SK-N-SH treated with all-trans-retinoic acid at 6 μM for 48 hours (cell line): ENCODE data around the gene ZNF446.

ENCODE experiments used
- ATAC-seq: fragments of 200-7000 bp; cut with Tn5 transposase; 3 replicates; pipeline ENCODE4 v1.9.1; 2020; ENCODE audit warnings: mild to moderate bottlenecking, moderate library complexity
- BACH2 ChIP-seq: fragments of 250-450 bp; sonication (Bioruptor Pico); IDR thresholded peaks from 2 replicates; pipeline ENCODE4 v1.9.0; 2021; ENCODE audit warnings: mild to moderate bottlenecking, borderline replicate concordance
- CSDC2 ChIP-seq: fragments of 250-450 bp; sonication (Bioruptor Pico); IDR thresholded peaks from 2 replicates; pipeline ENCODE4 v1.5.0; 2020; ENCODE audit warnings: mild to moderate bottlenecking, moderate library complexity
- ESRRG ChIP-seq: fragments of 250-450 bp; sonication (Bioruptor Pico); IDR thresholded peaks from 2 replicates; pipeline ENCODE4 v1.6.1; 2021; ENCODE audit warnings: mild to moderate bottlenecking
- OSR1 ChIP-seq: fragments of 250-450 bp; sonication (Bioruptor Pico); IDR thresholded peaks from 2 replicates; pipeline ENCODE4 v1.8.0; 2022; ENCODE audit warnings: moderate library complexity, mild to moderate bottlenecking, inconsistent platforms
- TOX ChIP-seq: fragments of 250-450 bp; sonication (Bioruptor Pico); IDR thresholded peaks from 2 replicates; pipeline ENCODE4 v1.8.0; 2021; ENCODE audit warnings: mild to moderate bottlenecking, moderate library complexity, borderline replicate concordance
- ZNF8 ChIP-seq: fragments of 450-650 bp; formaldehyde crosslinking; IDR thresholded peaks from 2 replicates; pipeline ENCODE4 v1.5.0; 2020; ENCODE audit warnings: mild to moderate bottlenecking, moderate library complexity
- TF ChIP-seq, protein P1 (sequence below): fragments of 250-450 bp; sonication (Bioruptor Pico); IDR thresholded peaks from 2 replicates; pipeline ENCODE4 v1.8.0; 2021; ENCODE audit warnings: low read depth, mild to moderate bottlenecking, moderate library complexity, borderline replicate concordance
- TF ChIP-seq, protein P2 (sequence below): fragments of 250-450 bp; sonication (Bioruptor Pico); IDR thresholded peaks from 2 replicates; pipeline ENCODE4 v1.8.0; 2020; ENCODE audit warnings: mild to moderate bottlenecking, moderate library complexity, borderline replicate concordance

Gene ZNF446

DNA sequence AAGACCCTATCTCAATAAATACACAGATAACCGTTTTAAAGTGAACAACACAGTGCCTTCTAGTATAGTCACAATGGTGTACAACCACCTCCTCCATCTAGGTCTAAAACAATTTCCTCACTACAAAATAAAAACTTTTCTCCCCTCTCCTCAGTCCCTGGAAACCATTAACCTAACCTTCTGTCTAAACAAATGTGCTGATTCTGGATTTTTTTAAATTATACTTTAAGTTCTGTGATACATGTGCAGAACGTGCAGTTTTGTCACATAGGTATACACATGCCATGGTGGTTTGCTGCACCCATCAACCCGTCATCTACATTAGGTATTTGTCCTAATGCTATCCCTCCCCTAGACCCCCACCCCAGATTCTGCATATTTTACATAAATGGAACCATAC lies 53.3 kb downstream of the ZNF446 start:
- no peak for TF ChIP-seq CSDC2 (CRISPR knock-in tag)
- TF ChIP-seq BACH2, result no peak
- TF ChIP-seq, protein P1, sequence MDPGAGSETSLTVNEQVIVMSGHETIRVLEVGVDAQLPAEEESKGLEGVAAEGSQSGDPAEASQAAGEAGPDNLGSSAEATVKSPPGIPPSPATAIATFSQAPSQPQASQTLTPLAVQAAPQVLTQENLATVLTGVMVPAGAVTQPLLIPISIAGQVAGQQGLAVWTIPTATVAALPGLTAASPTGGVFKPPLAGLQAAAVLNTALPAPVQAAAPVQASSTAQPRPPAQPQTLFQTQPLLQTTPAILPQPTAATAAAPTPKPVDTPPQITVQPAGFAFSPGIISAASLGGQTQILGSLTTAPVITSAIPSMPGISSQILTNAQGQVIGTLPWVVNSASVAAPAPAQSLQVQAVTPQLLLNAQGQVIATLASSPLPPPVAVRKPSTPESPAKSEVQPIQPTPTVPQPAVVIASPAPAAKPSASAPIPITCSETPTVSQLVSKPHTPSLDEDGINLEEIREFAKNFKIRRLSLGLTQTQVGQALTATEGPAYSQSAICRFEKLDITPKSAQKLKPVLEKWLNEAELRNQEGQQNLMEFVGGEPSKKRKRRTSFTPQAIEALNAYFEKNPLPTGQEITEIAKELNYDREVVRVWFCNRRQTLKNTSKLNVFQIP (CRISPR knock-in tag), result no peak
- TF ChIP-seq TOX (CRISPR knock-in tag), result no peak
- TF ChIP-seq, protein P2, sequence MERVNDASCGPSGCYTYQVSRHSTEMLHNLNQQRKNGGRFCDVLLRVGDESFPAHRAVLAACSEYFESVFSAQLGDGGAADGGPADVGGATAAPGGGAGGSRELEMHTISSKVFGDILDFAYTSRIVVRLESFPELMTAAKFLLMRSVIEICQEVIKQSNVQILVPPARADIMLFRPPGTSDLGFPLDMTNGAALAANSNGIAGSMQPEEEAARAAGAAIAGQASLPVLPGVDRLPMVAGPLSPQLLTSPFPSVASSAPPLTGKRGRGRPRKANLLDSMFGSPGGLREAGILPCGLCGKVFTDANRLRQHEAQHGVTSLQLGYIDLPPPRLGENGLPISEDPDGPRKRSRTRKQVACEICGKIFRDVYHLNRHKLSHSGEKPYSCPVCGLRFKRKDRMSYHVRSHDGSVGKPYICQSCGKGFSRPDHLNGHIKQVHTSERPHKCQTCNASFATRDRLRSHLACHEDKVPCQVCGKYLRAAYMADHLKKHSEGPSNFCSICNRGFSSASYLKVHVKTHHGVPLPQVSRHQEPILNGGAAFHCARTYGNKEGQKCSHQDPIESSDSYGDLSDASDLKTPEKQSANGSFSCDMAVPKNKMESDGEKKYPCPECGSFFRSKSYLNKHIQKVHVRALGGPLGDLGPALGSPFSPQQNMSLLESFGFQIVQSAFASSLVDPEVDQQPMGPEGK (CRISPR knock-in tag), result no peak
- TF ChIP-seq ESRRG (CRISPR knock-in tag), result no peak
- no peak for TF ChIP-seq ZNF8 (CRISPR knock-in tag)
- TF ChIP-seq OSR1 (CRISPR knock-in tag), result no peak
- no peak for ATAC-seq
